ENCODE results near the gene ACSF2. TPM values are rescaled to one million over a fixed set of nuclear protein-coding genes. Genes with fewer than 3 reads are reported as not detected.

ACSF2 gene
- polyA plus RNA-seq, 1 donor from 2014 or later, result not detected

- H3K27ac ChIP-seq (ENCODE audit: low read length), result no peak overlapping the region
Observed at GRCh38 chr17:50520483-50520882, 94.5 kb downstream of the ACSF2 start.

GRCh38 chr17:50521514-50521913 lies 95.5 kb downstream of the ACSF2 start:
- no peak overlapping the region for H3K4me3 ChIP-seq (ENCODE audit: low read length)
- H2AFZ ChIP-seq (ENCODE audit: low read depth, low read length), result no peak overlapping the region
- no peaks in the 10 kb centered on the region for H3K36me3 ChIP-seq (ENCODE audit: insufficient read depth, low read length)
- H3K27ac ChIP-seq (ENCODE audit: low read length), result no peak overlapping the region
- H3F3A ChIP-seq (ENCODE audit: insufficient read depth, low read length, poor library complexity, severe bottlenecking), result no peaks in the 10 kb centered on the region
- no peaks in the 10 kb centered on the region for H3K79me2 ChIP-seq (replicated peaks; ENCODE audit: insufficient read depth, low read length)
- no peak overlapping the region for H3K9ac ChIP-seq (ENCODE audit: low read length)
- H4K20me1 ChIP-seq (ENCODE audit: insufficient read depth), result no peaks in the 10 kb centered on the region
- H3K9me3 ChIP-seq (ENCODE audit: low read length), result no peaks in the 10 kb centered on the region
- no peak overlapping the region for H3K4me2 ChIP-seq (ENCODE audit: low read length)
- no peaks in the 10 kb centered on the region for H3K27me3 ChIP-seq (ENCODE audit: insufficient read depth, low read depth, low read length)
- no peaks in the 10 kb centered on the region for H3K9me2 ChIP-seq (ENCODE audit: insufficient read depth, low read length)
- TF ChIP-seq RAD21 (conservative IDR thresholded peaks at IDR 0.05), result no peak
- no peak for TF ChIP-seq TAF1 (IDR thresholded peaks at IDR 0.05; ENCODE audit: low read depth)
- no peak for TF ChIP-seq EP300 (conservative IDR thresholded peaks at IDR 0.05; ENCODE audit: poor library complexity, severe bottlenecking)
- TF ChIP-seq MXI1 (conservative IDR thresholded peaks at IDR 0.05; ENCODE audit: poor library complexity, severe bottlenecking), result no peak
- TF ChIP-seq SMC3 (conservative IDR thresholded peaks at IDR 0.05; ENCODE audit: poor library complexity), result no peak
- no peak for TF ChIP-seq POLR2AphosphoS5 (IDR thresholded peaks at IDR 0.05)
- TF ChIP-seq REST (IDR thresholded peaks at IDR 0.05; ENCODE audit: borderline replicate concordance), result no peak
- no peak for TF ChIP-seq EZH2 (IDR thresholded peaks at IDR 0.05; ENCODE audit: borderline replicate concordance, insufficient read depth, low read length, poor library complexity, severe bottlenecking)

More at GRCh38 chr17:50520483-50520882, 94.5 kb downstream of the ACSF2 start:
- Histone ChIP-seq H3K36me3 (ENCODE audit: insufficient read depth, low read length) (no peaks in the 10 kb centered on the region), H2AFZ (ENCODE audit: low read depth, low read length) (no peak overlapping the region), H3F3A (ENCODE audit: insufficient read depth, low read length, poor library complexity, severe bottlenecking) (no peaks in the 10 kb centered on the region), H3K9me3 (ENCODE audit: low read length) (no peaks in the 10 kb centered on the region), H3K9ac (ENCODE audit: low read length) (no peak overlapping the region), H3K4me3 (ENCODE audit: low read length) (no peak overlapping the region), H3K4me2 (ENCODE audit: low read length) (no peak overlapping the region), H4K20me1 (ENCODE audit: insufficient read depth) (no peaks in the 10 kb centered on the region), H3K9me2 (ENCODE audit: insufficient read depth, low read length) (no peaks in the 10 kb centered on the region), H3K79me2 (replicated peaks; ENCODE audit: insufficient read depth, low read length) (no peaks in the 10 kb centered on the region), H3K27me3 (ENCODE audit: insufficient read depth, low read depth, low read length) (no peaks in the 10 kb centered on the region)
- no peak for TF ChIP-seq SMC3 (conservative IDR thresholded peaks at IDR 0.05; ENCODE audit: poor library complexity)
- no peak for TF ChIP-seq TAF1 (IDR thresholded peaks at IDR 0.05; ENCODE audit: low read depth)
- TF ChIP-seq REST (IDR thresholded peaks at IDR 0.05; ENCODE audit: borderline replicate concordance), result no peak
- TF ChIP-seq MXI1 (conservative IDR thresholded peaks at IDR 0.05; ENCODE audit: poor library complexity, severe bottlenecking), result no peak
- TF ChIP-seq POLR2AphosphoS5 (IDR thresholded peaks at IDR 0.05), result no peak
- no peak for TF ChIP-seq EZH2 (IDR thresholded peaks at IDR 0.05; ENCODE audit: borderline replicate concordance, insufficient read depth, low read length, poor library complexity, severe bottlenecking)
- TF ChIP-seq CTCF (IDR thresholded peaks at IDR 0.05; ENCODE audit: poor library complexity, severe bottlenecking), result no peak
- no peak for TF ChIP-seq EP300 (conservative IDR thresholded peaks at IDR 0.05; ENCODE audit: poor library complexity, severe bottlenecking)
- no peak for TF ChIP-seq RAD21 (conservative IDR thresholded peaks at IDR 0.05)

Measured in neural cell (in vitro differentiated cells).